Osteocyte (in vitro differentiated cells): ENCODE measurements around the gene NDRG4. TPM values are rescaled to one million over a fixed set of nuclear protein-coding genes. Genes with fewer than 3 reads are reported as not detected.

Source experiments
- DNase-seq: peaks from one replicate; pipeline ENCODE4 v3.0.0; 2021; ENCODE audit warnings: mixed read lengths; ENCODE audit not compliant: unreplicated experiment; ENCODE audit errors: extremely low spot score
- H3K27ac Mint-ChIP-seq: one replicate; pipeline ENCODE4 v1.8.0; 2021; ENCODE audit warnings: mild to moderate bottlenecking, mixed read lengths; ENCODE audit not compliant: unreplicated experiment
- H3K27me3 Mint-ChIP-seq: one replicate; pipeline ENCODE4 v1.8.0; 2021; ENCODE audit warnings: mixed read lengths; ENCODE audit not compliant: unreplicated experiment
- H3K36me3 Mint-ChIP-seq: one replicate; pipeline ENCODE4 v1.8.0; 2021; ENCODE audit warnings: mixed read lengths; ENCODE audit not compliant: unreplicated experiment
- H3K4me1 Mint-ChIP-seq: one replicate; pipeline ENCODE4 v1.8.0; 2021; ENCODE audit warnings: mixed read lengths; ENCODE audit not compliant: unreplicated experiment
- H3K4me3 Mint-ChIP-seq: one replicate; pipeline ENCODE4 v1.8.0; 2021; ENCODE audit warnings: mild to moderate bottlenecking, moderate library complexity, mixed read lengths; ENCODE audit not compliant: unreplicated experiment
- H3K9me3 Mint-ChIP-seq: one replicate; pipeline ENCODE4 v1.8.0; 2021; ENCODE audit warnings: mixed read lengths; ENCODE audit not compliant: unreplicated experiment
- CTCF ChIP-seq: fragments of 200-600 bp; sonication (generic); IDR thresholded peaks from 2 replicates; pipeline ENCODE4 v1.5.0; 2021; ENCODE audit warnings: antibody characterized with exemption, mild to moderate bottlenecking, moderate library complexity
- total RNA-seq: library from RNA; stranded (reverse); gene quantifications from 2 replicates; pipeline ENCODE4 v1.2.1, GENCODE V29; 2021

Gene NDRG4
- total RNA-seq, 1 donor from 2014 or later = 13.1 TPM

DNA sequence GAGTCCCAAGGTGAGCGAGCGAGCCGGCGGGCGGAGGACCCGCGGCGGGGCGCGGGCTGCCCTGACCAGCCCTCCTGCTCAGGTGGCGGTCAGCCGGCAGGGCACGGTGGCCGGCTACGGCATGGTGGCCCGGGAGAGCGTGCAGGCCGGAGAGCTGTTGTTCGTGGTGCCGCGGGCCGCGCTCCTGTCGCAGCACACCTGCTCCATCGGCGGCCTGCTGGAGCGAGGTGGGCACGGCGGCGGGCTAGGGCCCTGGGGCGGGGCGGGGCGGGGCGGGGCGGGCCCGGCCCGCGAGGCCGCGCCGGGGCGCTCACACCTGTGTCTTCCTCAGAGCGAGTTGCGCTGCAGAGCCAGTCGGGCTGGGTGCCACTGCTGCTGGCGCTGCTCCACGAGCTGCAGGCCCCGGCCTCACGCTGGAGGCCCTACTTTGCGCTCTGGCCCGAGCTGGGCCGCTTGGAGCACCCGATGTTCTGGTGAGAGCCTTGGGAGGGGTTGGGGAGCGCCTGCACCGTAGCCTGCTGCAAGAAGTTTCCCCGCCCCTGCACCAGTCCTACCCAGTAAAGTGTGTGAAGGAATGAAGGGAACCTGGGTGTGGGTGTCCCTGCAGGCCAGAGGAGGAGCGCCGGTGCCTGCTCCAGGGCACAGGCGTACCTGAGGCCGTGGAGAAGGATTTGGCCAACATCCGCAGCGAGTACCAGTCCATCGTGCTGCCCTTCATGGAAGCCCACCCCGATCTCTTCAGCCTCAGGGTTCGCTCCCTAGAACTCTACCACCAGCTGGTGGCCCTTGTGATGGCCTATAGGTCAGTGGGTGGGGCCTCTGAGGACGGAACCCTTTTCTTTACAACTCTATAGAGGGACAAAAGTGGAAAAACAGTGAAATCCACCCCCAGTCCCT lies 16.2 kb downstream of the NDRG4 start:
- H3K27ac Mint-ChIP-seq = peak overlapping the region; percentile 95
- no peak for DNase-seq
- H3K27me3 Mint-ChIP-seq = no peaks in the 10 kb centered on the region
- peaks cover 12% of the 10 kb centered on the region for H3K4me1 Mint-ChIP-seq
- H3K9me3 Mint-ChIP-seq = no peaks in the 10 kb centered on the region
- peaks cover 19% of the 10 kb centered on the region for H3K36me3 Mint-ChIP-seq
- TF ChIP-seq CTCF = peak; percentile 1
- H3K4me3 Mint-ChIP-seq = peak overlapping the region; percentile 81

DNA sequence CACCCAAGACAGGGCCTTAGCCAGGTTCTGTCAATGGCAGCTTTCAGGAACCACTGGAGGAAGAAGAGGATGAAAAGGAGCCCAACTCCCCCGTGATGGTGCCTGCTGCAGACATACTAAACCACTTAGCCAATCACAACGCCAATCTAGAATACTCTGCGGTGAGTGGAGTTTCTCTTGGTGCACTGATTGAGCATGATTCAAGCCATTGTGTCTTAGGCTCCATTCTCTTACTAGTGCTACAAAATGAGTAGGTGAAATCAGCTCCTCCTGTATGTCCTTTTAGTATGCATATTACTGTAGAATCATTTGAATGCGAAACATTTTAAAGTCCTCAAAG lies 16.8 kb downstream of the NDRG4 start:
- peak overlapping the region; percentile 60 for H3K4me3 Mint-ChIP-seq
- H3K27ac Mint-ChIP-seq = peak overlapping the region; percentile 16
- H3K36me3 Mint-ChIP-seq = peaks cover 21% of the 10 kb centered on the region
- H3K4me1 Mint-ChIP-seq = peaks cover 12% of the 10 kb centered on the region
- no peaks in the 10 kb centered on the region for H3K27me3 Mint-ChIP-seq
- no peak for DNase-seq
- H3K9me3 Mint-ChIP-seq = no peaks in the 10 kb centered on the region
- TF ChIP-seq CTCF = no peak

GRCh38 chr16:58518083-58518979 lies 18.4 kb downstream of the NDRG4 start:
- Mint-ChIP-seq H3K4me3 (no peak overlapping the region), H3K36me3 (peaks cover 30% of the 10 kb centered on the region)

DNA sequence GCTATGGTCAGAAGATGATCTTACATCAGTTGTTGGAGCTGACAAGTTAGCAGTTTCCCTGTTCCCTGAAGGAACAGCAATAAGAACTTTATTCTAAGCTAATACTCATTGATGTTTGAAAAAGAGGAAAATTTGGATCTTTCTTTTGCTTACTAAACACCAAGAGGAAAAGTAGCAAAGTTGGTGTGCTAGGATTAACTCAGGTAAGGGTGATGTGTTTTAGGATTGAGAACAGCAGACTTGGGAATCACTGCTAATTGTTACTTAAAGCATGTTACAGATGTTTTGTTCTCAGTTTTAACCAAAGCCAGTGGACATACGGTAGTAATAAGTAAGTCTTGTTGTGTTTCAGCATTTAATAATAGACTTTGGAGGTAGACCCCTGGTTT lies 19.0 kb downstream of the NDRG4 start:
- no peak for DNase-seq
- Mint-ChIP-seq H3K27ac (no peak overlapping the region), H3K27me3 (no peaks in the 10 kb centered on the region), H3K36me3 (peaks cover 35% of the 10 kb centered on the region), H3K4me1 (peaks cover 11% of the 10 kb centered on the region), H3K9me3 (no peaks in the 10 kb centered on the region), H3K4me3 (no peak overlapping the region)
- no peak for TF ChIP-seq CTCF

More at GRCh38 chr16:58518083-58518979, 18.4 kb downstream of the NDRG4 start:
- Mint-ChIP-seq H3K27me3 (no peaks in the 10 kb centered on the region), H3K27ac (no peak overlapping the region), H3K9me3 (no peaks in the 10 kb centered on the region), H3K4me1 (peaks cover 12% of the 10 kb centered on the region)
- no peak for DNase-seq
- TF ChIP-seq CTCF = no peak

- no peak for TF ChIP-seq CTCF
- Mint-ChIP-seq H3K4me1 (peaks cover 9% of the 10 kb centered on the region), H3K36me3 (peaks cover 39% of the 10 kb centered on the region)
Observed at GRCh38 chr16:58519707-58520106, 19.8 kb downstream of the NDRG4 start.

More at GRCh38 chr16:58519707-58520106, 19.8 kb downstream of the NDRG4 start:
- H3K4me3 Mint-ChIP-seq = no peak overlapping the region
- H3K27ac Mint-ChIP-seq = no peak overlapping the region
- H3K9me3 Mint-ChIP-seq = no peaks in the 10 kb centered on the region
- H3K27me3 Mint-ChIP-seq = no peaks in the 10 kb centered on the region
- DNase-seq = no peak
